PFSK-1 (cell line): ENCODE results near the gene LHPP.

Experiments used
- FOXP2 ChIP-seq: optimal IDR thresholded peaks from 2 replicates; pipeline ENCODE3; 2011; ENCODE audit warnings: borderline replicate concordance, control low read depth, inconsistent platforms; ENCODE audit not compliant: insufficient read depth; ENCODE audit errors: extremely low read length, extremely low read depth
- POLR2AphosphoS5 ChIP-seq: IDR thresholded peaks from 2 replicates; pipeline ENCODE4 v1.6.1; 2012; ENCODE audit warnings: low read depth, mild to moderate bottlenecking, control low read depth, low read length, moderate library complexity
- SIN3A ChIP-seq: IDR thresholded peaks from 2 replicates; pipeline ENCODE4 v1.6.1; 2012; ENCODE audit warnings: mild to moderate bottlenecking, low read length, moderate library complexity, borderline replicate concordance; ENCODE audit not compliant: insufficient read depth
- TAF1 ChIP-seq: IDR thresholded peaks from 2 replicates; pipeline ENCODE4 v1.6.1; 2012; ENCODE audit warnings: low read length, control low read depth, borderline replicate concordance; ENCODE audit not compliant: insufficient read depth
- TF ChIP-seq, protein P1 (sequence below), 2 experiments: IDR thresholded peaks; 2 replicates each; pipeline versions ENCODE4 v1.6.1 to v1.8.0; 2011 to 2012; ENCODE audit warnings: low read depth in 2 of 2, low read length in 2 of 2, control low read depth in 1 of 2, inconsistent platforms in 1 of 2, mild to moderate bottlenecking in 1 of 2, moderate library complexity in 1 of 2; ENCODE audit not compliant: insufficient read depth in 1 of 2

- no peak for TF ChIP-seq TAF1
- TF ChIP-seq, protein P1, sequence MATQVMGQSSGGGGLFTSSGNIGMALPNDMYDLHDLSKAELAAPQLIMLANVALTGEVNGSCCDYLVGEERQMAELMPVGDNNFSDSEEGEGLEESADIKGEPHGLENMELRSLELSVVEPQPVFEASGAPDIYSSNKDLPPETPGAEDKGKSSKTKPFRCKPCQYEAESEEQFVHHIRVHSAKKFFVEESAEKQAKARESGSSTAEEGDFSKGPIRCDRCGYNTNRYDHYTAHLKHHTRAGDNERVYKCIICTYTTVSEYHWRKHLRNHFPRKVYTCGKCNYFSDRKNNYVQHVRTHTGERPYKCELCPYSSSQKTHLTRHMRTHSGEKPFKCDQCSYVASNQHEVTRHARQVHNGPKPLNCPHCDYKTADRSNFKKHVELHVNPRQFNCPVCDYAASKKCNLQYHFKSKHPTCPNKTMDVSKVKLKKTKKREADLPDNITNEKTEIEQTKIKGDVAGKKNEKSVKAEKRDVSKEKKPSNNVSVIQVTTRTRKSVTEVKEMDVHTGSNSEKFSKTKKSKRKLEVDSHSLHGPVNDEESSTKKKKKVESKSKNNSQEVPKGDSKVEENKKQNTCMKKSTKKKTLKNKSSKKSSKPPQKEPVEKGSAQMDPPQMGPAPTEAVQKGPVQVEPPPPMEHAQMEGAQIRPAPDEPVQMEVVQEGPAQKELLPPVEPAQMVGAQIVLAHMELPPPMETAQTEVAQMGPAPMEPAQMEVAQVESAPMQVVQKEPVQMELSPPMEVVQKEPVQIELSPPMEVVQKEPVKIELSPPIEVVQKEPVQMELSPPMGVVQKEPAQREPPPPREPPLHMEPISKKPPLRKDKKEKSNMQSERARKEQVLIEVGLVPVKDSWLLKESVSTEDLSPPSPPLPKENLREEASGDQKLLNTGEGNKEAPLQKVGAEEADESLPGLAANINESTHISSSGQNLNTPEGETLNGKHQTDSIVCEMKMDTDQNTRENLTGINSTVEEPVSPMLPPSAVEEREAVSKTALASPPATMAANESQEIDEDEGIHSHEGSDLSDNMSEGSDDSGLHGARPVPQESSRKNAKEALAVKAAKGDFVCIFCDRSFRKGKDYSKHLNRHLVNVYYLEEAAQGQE (IDR thresholded peaks at IDR 0.05; ENCODE audit: insufficient read depth in 1 of 2, low read depth in 2 of 2, low read length in 2 of 2): no peak
- no peak for TF ChIP-seq SIN3A
- no peak for TF ChIP-seq POLR2AphosphoS5
- no peak for TF ChIP-seq FOXP2
Observed at GRCh38 chr10:124420254-124420653, 41.4 kb upstream of the LHPP start.
